HepG2 (cell line): ENCODE results near the gene UBTD1. TPM values are rescaled to one million over a fixed set of nuclear protein-coding genes. Genes with fewer than 3 reads are reported as not detected.

Experiments used
- ATAC-seq: fragments of 200-7000 bp; cut with Tn5 transposase; 3 replicates; pipeline ENCODE4 v1.9.1; 2020; ENCODE audit warnings: mild to moderate bottlenecking, moderate library complexity
- BruUV-seq: library from RNA; stranded (reverse); fragments of 400-500 nt; replicated peaks from 2 replicates; lab custom pipeline; 2021; lab: Mats Ljungman, UMichigan
- CTCF ChIA-PET: fragments of 300-600 bp; formaldehyde crosslinking; extraction: SDS; loops from one replicate; lab custom pipeline; 2021; ENCODE audit warnings: low total read pairs, inconsistent platforms, low intra/inter-chr PET ratio; lab: Yijun Ruan, JAX
- POLR2A ChIA-PET: fragments of 350-600 bp; sonication (Branson Sonifier 250); formaldehyde crosslinking; loops from one replicate; lab custom pipeline; 2020; ENCODE audit warnings: antibody characterized with exemption, inconsistent platforms; lab: Yijun Ruan, JAX
- DNase-seq: peaks from one replicate; pipeline ENCODE4 v3.0.0-alpha.2; 2015; ENCODE audit warnings: low spot score
- FAIRE-seq: peaks from 3 replicates; lab custom pipeline; 2011; peaks lifted over from hg19 to GRCh38; lab: Jason Lieb, UNC
- H2AFZ ChIP-seq: one replicate; pipeline ENCODE4 v1.6.1; 2011; ENCODE audit warnings: low read length, inconsistent platforms
- H3K27ac ChIP-seq: fragments of 300-600 bp; 3 replicates; pipeline ENCODE4 v1.8.0; 2011; ENCODE audit warnings: mixed run types, mild to moderate bottlenecking, mixed read lengths, low read length, inconsistent platforms; ENCODE audit not compliant: insufficient read depth; ENCODE audit errors: extremely low read length
- H3K27me3 ChIP-seq, 2 experiments: fragments of 200-600 bp in 1 of 2; 2 replicates in 1 of 2; 3 replicates in 1 of 2; pipeline versions ENCODE4 v1.6.0 to v1.8.0; 2011; ENCODE audit warnings: low read length in 2 of 2, mild to moderate bottlenecking in 2 of 2, moderate library complexity in 2 of 2, inconsistent platforms in 1 of 2; ENCODE audit not compliant: insufficient read depth in 2 of 2, control insufficient read depth in 1 of 2
- H3K36me3 ChIP-seq, 2 experiments: fragments of 200-600 bp in 1 of 2; replicated peaks in 1 of 2; 2 replicates in 1 of 2; 3 replicates in 1 of 2; pipeline versions ENCODE4 v1.5.1 to v1.8.0; 2011; ENCODE audit warnings: low read length in 2 of 2, inconsistent platforms in 1 of 2; ENCODE audit not compliant: insufficient read depth in 2 of 2, control insufficient read depth in 1 of 2
- H3K4me1 ChIP-seq: 2 replicates; pipeline ENCODE4 v1.5.1; 2012; ENCODE audit warnings: low read length, inconsistent platforms; ENCODE audit not compliant: insufficient read depth
- H3K4me2 ChIP-seq: 2 replicates; pipeline ENCODE4 v1.6.0; 2011; ENCODE audit warnings: low read depth, low read length, inconsistent platforms
- H3K4me3 ChIP-seq, 3 experiments: fragments of 200-600 bp in 1 of 3; sonication (generic), shearing (Covaris generic) in 1 of 3; replicated peaks in 1 of 3; 2 replicates each; pipeline ENCODE4 v1.5.1; 2011 to 2016; ENCODE audit warnings: low read length in 3 of 3, inconsistent platforms in 2 of 3, low read depth in 2 of 3, mild to moderate bottlenecking in 2 of 3, control low read depth in 1 of 3, mixed read lengths in 1 of 3; ENCODE audit not compliant: insufficient read depth in 1 of 3
- H3K79me2 ChIP-seq: one replicate; pipeline ENCODE4 v1.6.1; 2011; ENCODE audit warnings: low read length, inconsistent platforms; ENCODE audit not compliant: insufficient read depth
- H3K9ac ChIP-seq: 2 replicates; pipeline ENCODE4 v1.6.0; 2011; ENCODE audit warnings: mild to moderate bottlenecking, low read depth, low read length, inconsistent platforms; ENCODE audit not compliant: insufficient read depth
- H3K9me3 ChIP-seq: 2 replicates; pipeline ENCODE4 v1.5.1; 2012; ENCODE audit warnings: mild to moderate bottlenecking, low read length
- H4K20me1 ChIP-seq: 2 replicates; pipeline ENCODE4 v1.6.0; 2011; ENCODE audit warnings: inconsistent platforms, mild to moderate bottlenecking, low read length, moderate library complexity; ENCODE audit not compliant: insufficient read depth
- AGO2 ChIP-seq: fragments of 200-400 bp; formaldehyde crosslinking; optimal IDR thresholded peaks from 2 replicates; pipeline ENCODE3; 2017; ENCODE audit warnings: mild to moderate bottlenecking, low read depth, low read length, moderate library complexity
- MTA3 ChIP-seq: sonication (generic); formaldehyde crosslinking; IDR thresholded peaks from 2 replicates; pipeline ENCODE4 v1.4.0; 2020; ENCODE audit warnings: missing genetic modification reagents
- ZBTB3 ChIP-seq: sonication (generic); formaldehyde crosslinking; IDR thresholded peaks from 2 replicates; pipeline ENCODE4 v1.4.0; 2020; ENCODE audit warnings: low read depth, mild to moderate bottlenecking, moderate library complexity, missing genetic modification reagents, borderline replicate concordance
- ZHX2 ChIP-seq, 2 experiments: sonication (generic) in 1 of 2; formaldehyde crosslinking in 1 of 2; IDR thresholded peaks; 2 replicates each; pipeline versions ENCODE4 v1.6.1 to v1.9.0; 2014 to 2022; ENCODE audit warnings: antibody characterized with exemption in 1 of 2, borderline replicate concordance in 1 of 2, inconsistent platforms in 1 of 2, low read depth in 1 of 2, missing genetic modification reagents in 1 of 2
- ZNF382 ChIP-seq: sonication (generic); formaldehyde crosslinking; IDR thresholded peaks from 2 replicates; pipeline ENCODE4 v1.5.0; 2020; ENCODE audit warnings: missing genetic modification reagents, mild to moderate bottlenecking, borderline replicate concordance
- ZNF850 ChIP-seq: sonication (generic); formaldehyde crosslinking; conservative IDR thresholded peaks from 2 replicates; pipeline ENCODE4 v1.9.0; 2021; ENCODE audit warnings: mild to moderate bottlenecking, missing genetic modification reagents
- WGBS: methylation state at CpG from one replicate; pipeline ENCODE4 v1.1.6; 2017; ENCODE audit warnings: low lambda C conversion rate; 5-methylcytosine and 5-hydroxymethylcytosine counted together
- in situ Hi-C: cut with HindIII; loops from 2 replicates; pipeline ENCODE4 v1.10.0; 2017; ENCODE audit warnings: low pct_unique_long_range_greater_than_20kb; ENCODE audit not compliant: extremely low pct_ligation_motif_present
- intact Hi-C: fragments of 100-400 bp; cut with micrococcal nuclease; formaldehyde crosslinking; loops from one replicate; pipeline ENCODE4 v1.10.0; 2022; ENCODE audit not compliant: unreplicated experiment
- polyA plus RNA-seq, 8 experiments: library from polyadenylated mRNA; depleted of rRNA in 3 of 8; stranded (reverse) in 7 of 8; unstranded in 1 of 8; fragments of >200 nt; fragmentation: Illumina TruSeq in 4 of 8; extraction: Trizol in 4 of 8; gene quantifications; 2 replicates each; pipeline versions ENCODE4 v1.2.1 to v1.2.3, GENCODE V29; 2011 to 2016; ENCODE audit warnings: low read depth in 4 of 8, missing spikeins in 1 of 8, mixed read lengths in 1 of 8; ENCODE audit not compliant: insufficient read depth in 1 of 8
- total RNA-seq, 5 experiments: library from RNA; depleted of rRNA; stranded (reverse); fragments of >200 nt; fragmentation: Illumina TruSeq; extraction: Trizol; gene quantifications; 2 replicates each; pipeline ENCODE4 v1.2.3, GENCODE V29; 2016; ENCODE audit warnings: low read depth in 1 of 5
- TF ChIP-seq, protein P1 (sequence below): IDR thresholded peaks from 2 replicates; pipeline ENCODE4 v1.6.1; 2012; ENCODE audit warnings: inconsistent platforms

Gene UBTD1
- total and polyA plus RNA-seq, 2 of the 13 experiments (the other 11 are each of a cell fraction or from before 2014, with no cell fraction given), result 7.9 to 10.0 TPM

GRCh38 chr10:97608991-97609561 is 110.4 kb downstream of the UBTD1 start (continued):
- TF ChIP-seq MTA3, result no peak

DNA sequence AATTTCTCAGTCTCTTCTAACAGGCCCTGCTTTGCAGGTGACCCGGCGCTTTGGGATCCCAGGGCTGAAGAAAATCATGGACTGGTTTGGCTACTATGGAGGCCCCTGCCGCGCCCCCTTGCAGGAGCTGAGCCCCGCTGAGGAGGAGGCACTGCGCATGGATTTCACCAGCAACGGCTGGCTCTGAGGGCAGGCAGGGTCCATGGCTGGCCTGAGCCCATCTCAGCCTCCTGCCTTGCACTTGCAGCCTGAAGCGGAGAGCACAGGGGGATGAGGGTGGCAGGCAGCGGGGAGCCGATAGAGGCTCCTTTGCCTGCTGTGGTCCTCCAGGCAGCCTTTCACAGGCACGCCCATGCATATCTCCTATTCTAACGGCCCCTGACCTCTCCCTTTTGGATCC is 112.7 kb downstream of the UBTD1 start:
- intact Hi-C loops (loop anchor here (5.0 kb wide), 1 partner anchor 149 kb away; no protein-coding TSS in a partner anchor), in situ Hi-C loops (loop anchor here (5.0 kb wide), 1 partner anchor 39 kb away; the partner anchor contains the start of gene ANKRD2)
- Histone ChIP-seq H3K9ac (no peak overlapping the region), H3K27ac (no peak overlapping the region), H3K79me2 (no peaks in the 10 kb centered on the region), H3K4me2 (no peak overlapping the region), H4K20me1 (no peaks in the 10 kb centered on the region), H2AFZ (no peak overlapping the region), H3K36me3 (no peaks in the 10 kb centered on the region), H3K27me3 (no peaks in the 10 kb centered on the region), H3K4me1 (no peaks in the 10 kb centered on the region), H3K9me3 (no peaks in the 10 kb centered on the region), H3K4me3 (no peak overlapping the region)
- BruUV-seq, result no TSS peak
- no peak for ATAC-seq
- ChIA-PET CTCF (interaction anchor here (2.0 kb wide), 1 partner anchor 39 kb away, joined by 46 read pairs; the partner anchor contains the start of gene ANKRD2), POLR2A (no interaction called here)
- FAIRE-seq, result no peak
- TF ChIP-seq, protein P1, sequence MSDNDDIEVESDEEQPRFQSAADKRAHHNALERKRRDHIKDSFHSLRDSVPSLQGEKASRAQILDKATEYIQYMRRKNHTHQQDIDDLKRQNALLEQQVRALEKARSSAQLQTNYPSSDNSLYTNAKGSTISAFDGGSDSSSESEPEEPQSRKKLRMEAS, result no peak
- TF ChIP-seq ZHX2 (IDR thresholded peaks at IDR 0.05; ENCODE audit: low read depth), result no peak
- TF ChIP-seq ZHX2 (CRISPR knock-in tag; IDR thresholded peaks at IDR 0.05; ENCODE audit: borderline replicate concordance), result no peak
- no peak for TF ChIP-seq ZNF850 (CRISPR knock-in tag)
- peak; percentile 18 for TF ChIP-seq AGO2
- no peak for TF ChIP-seq ZBTB3 (CRISPR knock-in tag)
- no peak for TF ChIP-seq ZNF382 (CRISPR knock-in tag)
- whole genome bisulfite sequencing, result 90% methylated on average over 5 of the region's 12 CpGs
- no peak for DNase-seq
